Activated CD8-positive, alpha-beta memory T cell treated with anti-CD3 and anti-CD28 coated beads for 1 hour (primary cell): Measurements from ENCODE around the gene IL9.

Source experiments
- DNase-seq, 2 donors: peaks; one replicate each; pipeline ENCODE4 v3.0.0-alpha.2; 2020; ENCODE audit warnings: low read depth in 1 of 2; ENCODE audit errors: extremely low read depth in 1 of 2

The IL9 gene

DNA sequence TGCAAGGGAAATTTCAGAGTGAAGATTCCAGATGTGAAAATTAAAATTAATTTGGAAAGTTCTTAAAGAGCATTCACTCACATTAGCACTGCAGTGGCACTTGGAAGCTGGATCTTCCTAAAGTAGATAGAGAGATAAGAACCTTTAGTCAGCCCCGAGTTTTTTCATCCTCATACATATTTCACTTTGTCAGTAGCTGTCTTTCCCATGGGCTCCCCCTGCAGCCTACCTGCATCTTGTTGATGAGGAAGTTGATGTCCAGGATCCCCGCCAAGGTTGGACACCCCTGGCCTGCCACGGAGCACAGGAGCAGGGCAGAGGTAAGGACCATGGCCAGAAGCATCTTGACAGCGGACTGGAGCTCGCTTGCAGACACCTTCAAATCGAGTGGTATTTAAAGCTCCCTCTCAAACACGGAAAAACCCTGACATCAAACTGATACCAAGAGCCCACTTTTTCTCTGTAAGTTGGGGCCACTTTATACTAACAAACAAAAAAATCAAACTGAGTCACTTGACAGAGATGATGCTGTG lies at the start of gene IL9:
Gene IL9, minus strand, starts transcription at position 368 of the 533 bp plus-strand sequence. Its CDS starts 25 bp downstream, at position 343.
- no peak for DNase-seq

DNA sequence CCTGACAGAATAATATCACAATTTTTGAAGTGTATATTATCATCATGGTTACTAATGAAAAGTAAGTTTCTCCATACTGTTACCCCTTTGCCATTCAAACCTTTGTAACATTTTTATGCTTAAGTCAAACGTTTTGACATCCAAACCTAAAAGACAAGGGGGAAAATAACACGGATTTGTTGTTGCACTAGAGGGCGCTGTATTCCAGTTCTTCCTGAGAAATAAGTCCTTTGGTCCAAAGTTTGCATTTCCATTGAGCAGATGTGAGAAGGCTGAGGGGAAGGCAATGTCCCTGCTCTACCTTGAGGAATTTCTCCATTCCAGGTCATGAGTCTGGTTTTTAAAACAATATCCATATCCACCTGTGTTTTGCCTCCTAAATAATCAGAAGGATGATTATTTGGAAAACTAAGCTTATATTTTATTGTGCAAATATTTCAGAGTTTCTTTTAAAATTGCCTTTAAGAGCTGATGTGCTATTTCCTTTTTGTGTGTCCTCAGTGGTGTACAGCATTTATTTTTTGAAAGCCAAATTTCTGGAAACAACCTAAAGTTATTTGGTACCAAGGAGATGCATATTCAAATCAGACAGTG lies 49.4 kb upstream of the IL9 start:
- DNase-seq: no peak

DNA sequence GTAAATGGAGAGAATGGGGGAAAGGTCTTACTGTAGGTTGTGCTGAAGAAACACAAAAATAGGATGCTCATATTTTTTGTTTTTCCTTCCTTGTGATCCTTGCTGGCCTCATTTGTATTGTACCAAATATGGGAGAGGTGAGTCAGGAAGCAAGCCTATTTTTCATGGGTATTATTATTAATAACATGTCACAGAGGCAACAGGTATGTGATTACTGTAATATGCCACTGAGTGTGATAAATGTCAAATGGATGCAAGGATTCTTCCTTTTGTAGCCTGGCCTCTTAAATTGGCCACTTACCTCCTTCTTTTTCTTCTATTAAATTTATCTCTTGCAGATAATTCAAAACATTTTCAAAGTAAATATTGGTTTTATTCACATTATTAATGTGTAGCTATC lies 48.9 kb upstream of the IL9 start:
- DNase-seq: no peak

DNA sequence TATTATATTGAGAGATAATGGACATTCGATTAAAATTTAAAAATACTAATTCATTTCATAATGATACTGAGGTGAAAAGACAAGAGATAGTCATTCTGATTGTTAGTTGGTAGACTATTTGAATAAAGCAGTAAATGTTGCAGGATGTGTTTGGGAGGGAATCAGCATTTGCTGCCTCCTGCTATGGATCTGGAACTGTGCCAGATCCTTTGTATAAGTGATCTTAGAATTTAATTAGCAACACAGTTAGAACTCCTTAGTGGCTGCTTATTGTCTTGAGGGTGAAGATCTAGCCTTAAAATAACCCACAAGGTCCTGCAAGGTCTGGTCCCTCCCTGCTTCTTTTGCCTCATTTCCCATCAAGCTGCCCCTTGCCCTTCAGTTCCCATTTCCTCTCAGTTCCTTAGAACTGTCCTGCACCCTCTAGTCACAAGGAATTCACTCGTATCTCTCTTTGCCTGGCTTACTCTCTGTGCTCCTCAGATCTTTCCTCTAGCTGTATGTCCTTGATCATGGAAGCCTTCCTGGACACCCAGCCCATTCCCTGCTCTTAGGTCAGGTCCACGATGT lies 46.6 kb upstream of the IL9 start:
- no peak for DNase-seq

DNA sequence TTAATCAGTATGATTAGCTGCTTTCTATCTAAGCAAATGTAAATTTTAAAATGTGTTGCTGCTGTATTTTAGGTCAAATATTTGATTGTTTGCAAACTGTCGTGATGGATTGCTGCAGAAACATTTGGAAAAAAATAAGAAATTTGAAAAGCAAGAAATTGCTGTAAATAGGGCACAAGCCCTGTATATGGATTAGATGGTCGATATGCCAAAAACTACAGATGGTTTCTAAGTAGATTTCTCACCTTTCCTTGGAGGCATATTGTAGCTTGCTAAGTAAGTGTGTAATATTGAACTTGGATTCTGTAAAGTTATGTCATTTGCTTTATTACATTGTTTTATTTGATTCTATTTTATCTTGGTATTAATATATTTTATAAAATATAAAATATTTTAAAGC lies 46.1 kb upstream of the IL9 start:
- no peak for DNase-seq

DNA sequence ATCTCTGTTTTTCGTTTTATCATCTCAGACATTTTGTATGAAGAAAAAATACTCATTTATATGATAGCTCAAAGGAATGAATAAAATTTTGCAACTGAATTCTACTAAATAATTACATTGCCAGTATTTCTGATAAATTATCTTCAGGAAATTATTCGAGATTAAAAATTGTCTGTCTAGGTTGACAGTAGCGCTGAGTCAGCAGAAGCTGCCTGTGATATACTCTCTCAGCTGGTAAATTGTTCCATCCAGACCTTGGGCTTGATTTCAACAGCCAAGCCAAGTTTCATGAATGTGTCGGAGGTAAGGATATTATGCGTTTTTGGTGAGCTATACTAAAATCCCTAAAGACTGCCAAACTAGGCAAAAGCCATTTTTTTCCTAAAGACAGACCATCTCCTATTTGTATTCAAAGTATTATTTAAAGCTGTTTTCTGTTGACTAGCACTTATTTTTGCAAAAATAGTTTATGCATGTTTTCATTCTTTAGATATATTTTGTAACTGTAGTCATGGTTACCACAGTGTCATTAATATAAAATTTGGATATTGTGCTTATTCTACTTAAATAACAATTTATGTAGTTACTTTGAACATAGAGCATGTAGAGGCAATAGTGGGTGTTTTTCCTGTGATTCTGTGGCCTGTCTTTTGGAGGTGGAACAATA lies 41.7 kb upstream of the IL9 start:
- DNase-seq: no peak

DNA sequence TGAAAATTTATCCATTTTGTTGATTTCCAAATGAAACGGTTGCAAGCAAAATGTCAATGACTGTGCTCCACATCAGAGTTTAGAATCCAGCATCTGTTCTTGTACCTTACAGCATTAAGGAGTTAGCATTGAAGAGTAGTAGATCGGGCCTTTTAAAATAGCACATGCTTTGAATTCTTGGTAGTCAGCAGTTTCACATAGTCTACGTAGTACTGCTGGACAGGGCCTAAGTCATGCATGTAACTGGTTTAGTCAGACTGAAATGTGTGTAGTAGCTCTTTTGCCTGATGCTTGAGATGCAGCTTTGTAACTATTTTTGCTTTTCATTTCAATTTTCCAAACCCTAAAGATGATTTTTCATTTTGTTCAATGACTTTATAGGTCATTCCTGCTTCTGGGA lies 39.3 kb upstream of the IL9 start:
- DNase-seq: no peak

DNA sequence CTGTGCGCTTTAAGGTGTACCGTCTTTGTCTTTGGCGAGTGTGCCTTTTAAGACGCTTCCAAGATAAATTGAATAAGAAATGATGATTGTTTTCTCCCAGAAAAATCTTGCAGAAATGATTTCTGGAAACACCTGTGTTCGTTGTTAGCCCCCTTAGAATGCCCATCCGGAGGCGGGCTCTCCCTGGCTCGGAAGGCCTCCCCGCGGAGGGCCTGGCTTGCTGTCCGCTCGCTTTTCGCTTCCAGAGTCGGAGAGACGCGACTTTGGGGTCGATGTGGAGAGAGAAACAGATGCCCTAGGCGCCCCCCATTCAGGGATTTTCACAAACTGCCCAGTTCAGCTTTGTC lies 35.3 kb upstream of the IL9 start:
- no peak for DNase-seq

DNA sequence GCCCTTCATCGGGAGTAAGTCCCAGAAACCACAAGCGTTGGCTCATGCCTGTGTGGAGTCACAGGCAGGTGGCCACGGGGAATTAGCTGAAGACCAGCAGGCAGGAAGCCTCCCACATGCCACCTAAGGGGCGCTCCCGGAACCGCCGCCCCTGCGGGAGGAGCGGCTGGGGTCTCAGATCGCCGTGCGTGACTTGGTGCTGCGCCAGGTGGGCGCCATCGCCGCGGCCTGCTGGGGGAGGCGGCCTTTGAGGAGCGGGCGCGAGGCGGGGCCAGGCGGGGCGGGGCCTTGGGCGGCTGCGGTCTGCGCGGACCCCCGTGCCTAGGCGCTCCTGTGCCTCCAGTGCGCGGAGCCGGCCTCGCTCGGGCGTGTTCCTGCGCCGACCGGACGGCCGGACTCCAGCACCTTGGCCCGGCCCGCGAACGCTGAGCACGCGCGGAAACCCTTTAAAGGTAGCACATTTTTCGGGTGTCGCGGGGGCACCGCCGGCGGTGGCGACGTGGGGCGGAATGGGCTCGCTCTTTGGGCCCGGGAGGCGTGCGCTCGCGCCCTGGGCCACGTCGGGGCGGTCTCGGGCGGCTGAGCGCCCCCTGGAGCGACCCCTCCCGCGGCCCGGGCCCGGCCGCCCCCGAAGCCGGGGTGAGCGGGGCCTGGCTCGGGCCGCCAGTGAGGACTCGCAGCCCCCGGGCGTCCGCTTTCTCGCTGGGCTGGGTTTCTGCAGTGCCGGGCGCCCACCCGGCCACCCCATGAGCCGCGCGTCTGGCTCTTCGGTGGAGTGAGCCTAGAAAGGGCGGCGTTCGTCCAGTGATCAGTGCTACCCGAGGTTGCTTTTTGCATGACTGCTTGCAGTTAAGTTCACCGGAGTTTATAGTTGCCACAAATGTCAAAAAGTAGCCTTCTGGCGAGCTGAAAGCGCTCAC lies 34.6 kb upstream of the IL9 start:
- DNase-seq: no peak

DNA sequence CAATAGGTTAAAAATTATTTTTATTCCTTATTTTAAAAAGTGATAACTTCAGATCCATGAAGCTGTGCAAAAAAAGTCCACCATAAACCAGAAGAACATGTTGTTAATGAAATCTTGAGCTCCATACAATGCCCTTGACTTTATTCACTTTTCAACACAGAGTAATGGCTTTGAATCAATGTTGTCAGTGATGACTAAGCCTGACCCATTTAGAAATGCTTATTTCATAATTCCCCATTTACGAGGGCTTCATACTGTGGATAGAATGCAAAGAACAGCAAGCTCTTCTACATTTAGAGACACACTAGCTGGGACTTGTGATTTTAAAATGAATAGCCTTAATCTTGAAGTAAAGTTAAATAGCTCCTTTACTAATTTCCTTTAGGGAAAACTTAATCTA lies 25.7 kb upstream of the IL9 start:
- DNase-seq: no peak

DNA sequence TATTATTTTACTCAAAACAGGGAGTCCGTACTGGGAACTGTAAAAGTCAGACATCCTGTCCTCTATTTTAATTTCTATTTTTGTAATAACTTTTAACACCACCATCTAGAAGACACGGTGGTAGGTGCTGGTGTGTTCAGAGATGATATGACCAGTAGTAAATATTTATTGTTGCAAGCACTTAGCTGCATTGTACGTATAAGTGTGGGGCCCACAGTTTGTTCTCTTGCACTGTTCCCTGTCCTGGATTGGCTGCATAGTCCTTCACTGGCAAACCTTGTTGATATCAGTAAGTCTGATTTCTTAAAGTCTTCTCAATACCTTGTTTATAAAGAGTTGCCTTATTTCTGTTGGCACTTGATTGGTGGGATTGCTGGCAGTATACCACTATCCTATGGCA lies 24.6 kb upstream of the IL9 start:
- no peak for DNase-seq

DNA sequence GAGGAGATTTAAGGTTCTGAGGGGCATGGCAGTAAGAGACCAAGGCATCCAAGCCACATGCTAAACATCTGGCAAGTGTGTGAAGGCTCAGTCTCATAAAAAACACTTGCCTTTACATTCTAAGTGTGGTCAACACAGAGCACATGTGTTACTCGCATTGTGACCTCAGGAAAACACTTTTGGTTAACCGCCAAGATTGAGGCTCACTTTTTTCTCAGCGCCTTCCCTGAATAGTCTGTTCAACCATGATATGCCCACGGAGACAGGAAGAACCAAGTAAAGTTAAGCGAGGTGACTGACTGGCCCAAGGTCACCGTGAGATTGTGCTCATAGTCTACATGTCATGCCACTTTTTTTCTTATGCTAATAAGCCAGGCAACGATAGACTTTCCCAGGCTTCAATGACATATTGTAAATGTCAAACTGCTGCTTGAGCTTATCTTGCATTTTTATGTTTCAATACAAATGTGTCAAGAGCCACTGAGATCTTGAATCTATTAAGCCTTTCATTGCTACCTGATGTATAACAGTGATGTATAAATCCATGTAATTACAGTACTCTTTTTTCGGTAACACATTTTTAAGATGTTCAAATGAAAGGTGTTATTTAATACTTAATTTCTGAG lies 21.1 kb upstream of the IL9 start:
- DNase-seq: no peak

DNA sequence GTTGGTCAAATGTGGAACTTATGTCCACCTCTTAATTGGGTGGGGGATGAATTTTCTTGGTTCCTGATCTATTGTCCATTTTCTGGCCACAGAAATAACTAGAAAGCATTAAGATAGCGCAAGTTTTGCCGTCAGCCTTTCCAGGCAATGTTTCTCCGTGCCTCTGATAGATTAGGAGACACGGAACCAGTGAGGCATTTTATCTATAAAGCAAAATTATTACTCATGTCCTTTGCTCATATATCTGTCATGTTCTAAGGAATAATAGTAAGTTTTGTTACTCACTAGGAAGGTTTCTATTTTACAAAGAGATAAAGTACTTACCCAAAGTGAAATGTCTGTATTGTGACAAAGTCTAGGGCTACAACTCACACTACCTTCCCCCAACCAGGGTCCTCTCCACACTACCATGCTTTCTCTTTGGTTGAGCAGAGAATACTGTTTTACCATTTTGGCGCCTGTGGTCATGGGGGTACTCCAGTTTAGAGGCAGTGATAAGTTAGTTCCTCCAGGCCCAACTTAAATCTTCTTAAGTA lies 19.9 kb upstream of the IL9 start:
- DNase-seq: no peak

DNA sequence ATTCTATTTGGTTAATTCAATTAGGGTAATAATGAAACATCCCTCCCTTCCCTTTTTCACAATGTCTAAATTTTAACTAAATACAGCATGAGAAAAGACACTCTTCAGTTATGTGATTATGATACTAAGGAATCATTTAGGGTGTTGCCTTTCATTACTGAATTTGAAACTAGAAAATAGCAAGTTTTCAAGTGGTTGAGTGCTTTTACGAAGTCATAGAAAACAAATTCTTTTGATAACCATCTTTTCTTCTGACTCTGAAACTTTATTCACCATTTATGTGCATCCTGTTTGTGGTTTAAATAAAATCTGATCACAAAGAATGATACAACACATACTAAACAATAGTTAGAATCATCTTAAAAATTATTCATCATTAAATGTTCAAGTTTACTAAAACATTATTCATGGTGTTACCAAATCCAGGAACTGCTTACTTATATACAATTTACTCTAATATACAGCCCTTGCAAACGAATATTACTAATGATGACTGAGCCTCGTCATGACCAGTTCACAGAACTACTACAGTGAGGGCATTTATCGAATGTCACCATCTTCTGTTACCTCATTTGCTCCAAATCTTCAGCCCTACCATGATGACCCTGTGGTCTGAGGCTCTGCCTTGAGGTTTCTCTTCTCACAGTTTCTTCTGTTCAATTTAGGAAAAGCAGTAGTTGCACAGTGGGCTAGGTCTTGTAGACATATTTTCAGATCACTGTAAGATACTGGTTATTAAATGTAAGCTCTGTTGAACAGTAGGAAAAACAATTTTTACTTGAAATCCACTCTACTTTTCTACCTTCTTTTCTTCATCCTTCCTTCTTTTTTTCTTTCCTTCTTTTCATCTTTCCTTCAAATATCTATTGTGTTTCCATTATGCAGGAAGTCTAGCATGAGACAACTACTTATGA lies 18.3 kb upstream of the IL9 start:
- DNase-seq: no peak

DNA sequence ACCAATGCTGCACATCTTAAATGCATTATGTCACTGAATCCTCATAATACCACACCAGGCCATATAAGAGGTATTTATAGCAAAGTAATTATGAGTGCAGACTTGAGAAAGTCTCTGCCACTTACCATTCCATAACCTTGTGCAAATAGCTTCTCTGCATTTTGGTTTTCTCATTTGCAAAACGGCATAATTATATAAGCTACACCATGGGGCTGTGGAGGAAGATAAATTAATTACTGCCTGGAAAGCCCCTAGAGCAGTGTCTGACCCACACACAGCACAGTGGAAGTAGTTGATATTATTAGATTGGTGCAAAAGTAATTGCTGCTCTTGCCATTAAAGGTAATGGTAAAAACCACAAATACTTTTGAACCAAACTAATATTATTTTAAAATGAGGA lies 9.5 kb upstream of the IL9 start:
- DNase-seq: no peak

DNA sequence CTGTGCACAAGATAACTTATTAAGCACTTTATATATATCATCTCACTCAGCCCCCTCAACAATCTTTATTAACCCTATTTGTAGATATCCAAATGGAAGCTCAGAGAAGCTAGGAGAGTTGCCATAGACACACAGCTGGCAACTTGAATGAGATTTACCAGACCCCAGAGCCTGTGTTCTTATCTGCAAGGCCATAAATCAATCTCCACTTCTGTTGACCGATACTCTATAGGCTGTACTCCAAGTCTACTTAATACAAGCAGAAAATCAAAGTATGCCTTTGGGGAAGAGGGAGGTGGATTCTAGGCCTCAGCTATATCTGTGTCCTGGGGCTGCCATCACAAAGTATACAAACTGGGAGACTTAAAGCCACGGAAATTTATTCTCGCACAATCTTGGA lies 6.0 kb upstream of the IL9 start:
- no peak for DNase-seq

DNA sequence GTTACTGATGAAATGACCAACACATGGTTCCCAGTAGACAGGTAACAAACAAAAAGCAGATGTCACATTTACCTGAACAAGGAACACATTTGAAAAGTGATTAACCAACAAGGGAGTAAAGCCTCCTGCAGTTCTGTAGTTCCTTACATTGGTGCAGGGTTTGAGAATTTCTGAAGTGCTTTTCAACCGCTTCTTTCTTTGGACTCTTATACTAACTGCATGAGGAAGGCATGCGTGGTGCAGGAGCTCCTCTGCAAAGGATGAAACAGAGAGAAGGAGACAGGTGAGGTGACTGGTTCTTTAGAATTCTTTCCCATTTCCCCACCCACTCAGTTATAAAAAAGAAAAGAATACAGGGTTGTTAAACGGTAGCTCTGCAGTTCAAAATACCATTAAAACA lies 4.6 kb upstream of the IL9 start:
- no peak for DNase-seq

DNA sequence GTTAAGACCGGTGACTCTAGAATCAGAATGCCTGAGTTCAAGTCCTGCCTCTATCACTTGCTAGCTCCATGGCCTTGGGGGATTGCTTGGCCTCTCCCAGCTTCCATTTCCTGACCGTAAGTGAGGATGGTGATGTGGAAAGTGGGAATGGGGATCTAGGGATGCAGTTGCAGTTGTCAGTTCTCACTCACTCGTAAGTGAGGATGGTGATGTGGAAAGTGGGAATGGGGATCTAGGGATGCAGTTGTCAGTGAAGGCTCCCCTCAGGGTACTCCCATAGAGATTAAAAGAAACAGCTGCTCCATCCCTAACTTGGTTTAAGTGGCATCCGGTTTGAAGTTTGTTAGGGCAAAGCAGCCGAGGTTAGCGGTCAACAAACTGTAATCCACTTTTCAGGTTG lies 3.0 kb upstream of the IL9 start:
- DNase-seq: no peak

DNA sequence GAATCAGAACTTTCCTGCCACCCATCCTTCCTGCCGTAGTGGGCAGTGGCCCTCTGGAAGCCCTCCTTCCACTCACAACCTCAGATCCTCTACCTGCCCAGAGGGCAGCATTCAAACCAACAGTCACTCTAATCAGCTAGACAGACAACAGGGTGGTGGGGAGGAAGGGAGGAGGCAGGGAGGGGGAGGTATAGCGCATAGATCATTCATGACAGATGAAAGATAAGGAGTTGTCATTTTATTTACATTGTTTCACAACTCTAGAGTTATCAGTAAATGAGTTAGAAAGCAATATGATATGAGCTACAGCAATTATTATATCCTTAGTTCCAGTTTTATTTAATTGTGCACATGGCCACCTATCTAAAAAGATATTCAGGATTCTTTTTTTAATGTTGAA lies 852 bp downstream of the IL9 start:
- DNase-seq: no peak

DNA sequence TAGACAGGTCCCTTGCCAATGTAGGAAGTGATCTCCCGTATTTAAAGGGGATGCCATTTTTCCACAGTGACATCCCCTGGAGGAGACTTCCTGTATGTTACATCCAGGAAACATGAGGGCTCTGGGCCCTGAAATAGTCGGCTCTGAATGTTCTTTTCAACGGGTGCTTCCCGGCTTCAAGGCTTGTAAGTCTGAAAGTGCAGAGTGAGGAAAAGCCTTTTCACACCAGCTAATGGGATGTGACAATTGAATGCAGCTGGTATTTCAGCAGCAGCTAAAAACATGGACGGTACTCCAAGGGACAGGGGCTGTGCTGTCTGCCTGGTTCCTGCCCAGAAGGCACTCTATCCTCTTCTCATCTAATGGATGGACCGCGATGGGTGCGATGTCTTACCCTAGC lies 1.4 kb downstream of the IL9 start:
- DNase-seq: no peak
